Measurements from ENCODE around the gene B9D1.

B9D1 gene

DNA sequence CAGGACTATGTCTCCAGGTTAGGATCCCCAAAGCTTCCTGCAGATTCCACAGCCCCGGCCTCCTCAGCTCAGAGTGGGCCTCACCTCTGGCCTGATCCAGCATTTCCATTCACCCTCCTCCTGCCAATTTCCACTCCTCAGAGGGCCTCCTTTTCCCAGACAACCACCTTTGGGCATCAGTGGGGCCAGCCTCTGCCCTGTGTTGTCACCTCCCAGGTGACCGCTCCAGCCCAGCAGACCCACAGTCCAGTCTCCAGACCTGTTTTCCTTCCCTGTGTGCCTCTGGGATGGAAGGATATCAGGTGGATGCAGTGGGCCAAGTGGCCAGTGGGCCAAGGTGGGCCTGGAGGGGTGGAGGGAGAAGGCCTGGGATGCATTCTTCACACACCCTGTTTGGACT, 32.7 kb downstream of the B9D1 start:
- TF ChIP-seq POLR2AphosphoS5 (IDR thresholded peaks at IDR 0.05; ENCODE audit: low read depth, low read length) (no peak), TAF1 (IDR thresholded peaks at IDR 0.05; ENCODE audit: borderline replicate concordance, insufficient read depth, low read length) (no peak), FOXP2 (optimal IDR thresholded peaks at IDR 0.05; ENCODE audit: borderline replicate concordance, extremely low read depth, extremely low read length, insufficient read depth) (no peak), SIN3A (IDR thresholded peaks at IDR 0.05; ENCODE audit: borderline replicate concordance, insufficient read depth, low read length) (no peak), REST (IDR thresholded peaks at IDR 0.05; ENCODE audit: insufficient read depth in 1 of 2, low read depth in 2 of 2, low read length in 2 of 2) (no peak)

DNA sequence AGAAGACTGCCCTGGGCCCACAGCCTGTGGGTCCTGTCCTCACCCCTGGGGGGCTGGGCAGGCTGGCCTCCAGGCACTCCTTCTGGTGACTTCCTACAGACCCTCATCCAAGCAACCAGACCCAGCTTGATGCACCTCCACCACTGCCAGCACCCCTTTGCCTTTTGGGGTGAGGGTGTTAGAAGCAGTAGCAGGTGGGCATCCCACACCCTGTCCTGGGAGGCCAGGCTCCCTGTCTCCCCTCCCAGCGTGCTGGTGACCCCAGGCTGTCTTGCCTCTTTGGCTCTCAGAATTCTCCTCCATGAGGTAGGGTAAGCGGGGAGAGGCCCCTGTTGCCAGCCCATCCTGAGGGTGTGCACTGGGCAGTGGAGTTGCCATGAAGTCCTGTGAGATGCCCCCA, 33.4 kb downstream of the B9D1 start:
- no peak for TF ChIP-seq FOXP2 (optimal IDR thresholded peaks at IDR 0.05; ENCODE audit: borderline replicate concordance, extremely low read depth, extremely low read length, insufficient read depth)
- no peak for TF ChIP-seq TAF1 (IDR thresholded peaks at IDR 0.05; ENCODE audit: borderline replicate concordance, insufficient read depth, low read length)
- TF ChIP-seq REST (IDR thresholded peaks at IDR 0.05; ENCODE audit: insufficient read depth in 1 of 2, low read depth in 2 of 2, low read length in 2 of 2): no peak
- TF ChIP-seq POLR2AphosphoS5 (IDR thresholded peaks at IDR 0.05; ENCODE audit: low read depth, low read length): no peak
- TF ChIP-seq SIN3A (IDR thresholded peaks at IDR 0.05; ENCODE audit: borderline replicate concordance, insufficient read depth, low read length): no peak

GRCh38 chr17:19328441-19329061, 34.0 kb downstream of the B9D1 start:
- TF ChIP-seq SIN3A (IDR thresholded peaks at IDR 0.05; ENCODE audit: borderline replicate concordance, insufficient read depth, low read length) (no peak), POLR2AphosphoS5 (IDR thresholded peaks at IDR 0.05; ENCODE audit: low read depth, low read length) (no peak)

DNA sequence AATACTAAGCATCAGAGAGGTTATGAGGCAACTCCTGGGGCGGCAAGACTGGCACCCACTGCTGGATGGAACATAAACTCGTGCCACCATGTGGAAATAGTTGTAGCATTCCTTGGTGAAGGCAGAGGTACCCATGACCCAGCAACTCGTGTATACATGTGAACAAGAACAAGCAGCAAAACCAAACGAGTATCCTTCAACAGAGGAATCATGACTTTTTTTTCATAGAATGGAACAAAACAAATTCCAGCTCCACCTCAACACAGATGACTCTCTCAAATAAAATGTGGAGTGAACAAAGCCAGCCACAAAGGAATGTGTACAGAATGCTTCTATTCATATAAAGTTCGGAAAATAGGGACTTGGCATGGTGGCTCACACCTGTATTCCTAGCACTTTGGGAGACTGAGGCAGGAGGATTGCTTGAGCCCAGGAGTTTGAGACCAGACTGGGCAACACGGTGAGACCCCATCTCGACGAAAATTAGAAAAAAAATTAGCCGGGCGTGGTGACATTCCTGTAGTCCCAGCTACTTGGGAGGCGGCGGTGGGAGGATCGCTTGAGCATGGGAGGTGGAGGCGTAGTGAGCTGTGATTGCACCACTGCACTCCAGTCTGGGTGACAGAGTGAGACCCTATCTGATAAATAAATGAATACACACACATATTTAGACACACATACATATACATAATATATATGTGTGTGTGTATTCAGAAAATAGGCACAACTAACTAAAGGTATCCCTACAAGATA, 35.3 kb downstream of the B9D1 start:
- no peak for TF ChIP-seq SIN3A (IDR thresholded peaks at IDR 0.05; ENCODE audit: borderline replicate concordance, insufficient read depth, low read length)
- no peak for TF ChIP-seq FOXP2 (optimal IDR thresholded peaks at IDR 0.05; ENCODE audit: borderline replicate concordance, extremely low read depth, extremely low read length, insufficient read depth)
- TF ChIP-seq REST (IDR thresholded peaks at IDR 0.05; ENCODE audit: insufficient read depth in 1 of 2, low read depth in 2 of 2, low read length in 2 of 2): no peak
- TF ChIP-seq TAF1 (IDR thresholded peaks at IDR 0.05; ENCODE audit: borderline replicate concordance, insufficient read depth, low read length): no peak
- no peak for TF ChIP-seq POLR2AphosphoS5 (IDR thresholded peaks at IDR 0.05; ENCODE audit: low read depth, low read length)

DNA sequence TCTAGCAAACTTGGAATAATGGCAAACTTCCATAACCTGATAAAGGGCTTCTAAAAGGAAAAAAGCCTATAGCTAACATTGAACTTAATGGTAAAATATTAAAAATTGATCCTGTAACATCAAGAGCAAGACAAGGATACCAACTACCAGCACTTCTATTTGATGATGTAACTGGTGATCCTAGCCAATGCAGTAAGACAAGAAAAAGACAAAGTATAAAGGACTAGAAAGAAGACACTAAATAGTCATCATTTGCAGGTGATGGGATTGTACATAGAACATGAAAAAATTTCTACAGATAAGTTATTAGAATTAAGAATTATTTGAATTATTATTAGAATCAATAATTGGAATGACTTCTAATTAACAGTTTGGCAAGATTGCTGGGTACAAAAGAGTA, 37.0 kb downstream of the B9D1 start:
- TF ChIP-seq TAF1 (IDR thresholded peaks at IDR 0.05; ENCODE audit: borderline replicate concordance, insufficient read depth, low read length): no peak

DNA sequence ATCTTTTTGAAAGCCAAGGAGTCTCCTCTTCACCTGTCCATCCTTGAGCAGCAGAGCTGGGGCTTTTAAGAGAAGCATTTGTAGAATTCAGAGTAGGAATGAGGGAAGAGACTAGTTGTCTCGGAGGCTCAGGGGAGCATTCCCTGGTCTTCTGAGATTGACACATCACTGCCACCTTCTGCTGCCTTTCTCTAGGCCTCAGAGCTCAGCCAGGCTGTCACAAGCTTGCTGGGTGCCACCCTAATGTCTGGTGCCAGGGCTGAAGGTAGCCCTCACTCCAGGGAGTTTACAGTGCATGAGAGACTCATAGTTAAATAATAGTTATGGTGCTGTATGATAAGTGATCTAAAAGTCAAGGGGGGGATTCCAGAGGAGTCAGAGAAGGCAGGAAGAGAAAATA, 39.7 kb downstream of the B9D1 start:
- TF ChIP-seq POLR2AphosphoS5 (IDR thresholded peaks at IDR 0.05; ENCODE audit: low read depth, low read length): no peak
- no peak for TF ChIP-seq FOXP2 (optimal IDR thresholded peaks at IDR 0.05; ENCODE audit: borderline replicate concordance, extremely low read depth, extremely low read length, insufficient read depth)
- no peak for TF ChIP-seq REST (IDR thresholded peaks at IDR 0.05; ENCODE audit: insufficient read depth in 1 of 2, low read depth in 2 of 2, low read length in 2 of 2)
- TF ChIP-seq TAF1 (IDR thresholded peaks at IDR 0.05; ENCODE audit: borderline replicate concordance, insufficient read depth, low read length): no peak
- no peak for TF ChIP-seq SIN3A (IDR thresholded peaks at IDR 0.05; ENCODE audit: borderline replicate concordance, insufficient read depth, low read length)

Data from PFSK-1 (cell line).